NCI-H187 (cell line): ENCODE results near the gene HEATR5A.
"Not testable (repeated sequence)": the region's sequence is repeated elsewhere in the genome, so short reads cannot be mapped to it uniquely, and the experiment has no call there.

ENCODE experiments used
- DNase-seq, 2 experiments: peaks; one replicate each; lab custom pipeline; 2025; lab: John Stamatoyannopoulos, UW

Gene HEATR5A

DNA sequence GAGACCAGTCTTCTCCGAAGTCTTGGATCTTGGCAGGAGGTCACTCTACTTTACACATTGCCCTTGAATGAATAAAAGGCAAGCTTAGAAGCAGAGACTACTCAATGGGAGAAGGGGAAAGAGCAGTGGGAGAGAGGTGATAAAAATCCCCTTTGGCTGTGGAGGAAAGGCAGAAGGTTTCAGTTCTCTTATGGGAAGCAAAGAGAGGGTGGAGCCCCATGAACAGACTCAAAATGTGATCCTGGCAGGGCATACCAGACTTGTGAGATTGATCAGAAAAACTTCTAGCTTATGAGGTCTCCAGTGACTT lies 163.2 kb downstream of the HEATR5A start:
- no peak for DNase-seq

DNA sequence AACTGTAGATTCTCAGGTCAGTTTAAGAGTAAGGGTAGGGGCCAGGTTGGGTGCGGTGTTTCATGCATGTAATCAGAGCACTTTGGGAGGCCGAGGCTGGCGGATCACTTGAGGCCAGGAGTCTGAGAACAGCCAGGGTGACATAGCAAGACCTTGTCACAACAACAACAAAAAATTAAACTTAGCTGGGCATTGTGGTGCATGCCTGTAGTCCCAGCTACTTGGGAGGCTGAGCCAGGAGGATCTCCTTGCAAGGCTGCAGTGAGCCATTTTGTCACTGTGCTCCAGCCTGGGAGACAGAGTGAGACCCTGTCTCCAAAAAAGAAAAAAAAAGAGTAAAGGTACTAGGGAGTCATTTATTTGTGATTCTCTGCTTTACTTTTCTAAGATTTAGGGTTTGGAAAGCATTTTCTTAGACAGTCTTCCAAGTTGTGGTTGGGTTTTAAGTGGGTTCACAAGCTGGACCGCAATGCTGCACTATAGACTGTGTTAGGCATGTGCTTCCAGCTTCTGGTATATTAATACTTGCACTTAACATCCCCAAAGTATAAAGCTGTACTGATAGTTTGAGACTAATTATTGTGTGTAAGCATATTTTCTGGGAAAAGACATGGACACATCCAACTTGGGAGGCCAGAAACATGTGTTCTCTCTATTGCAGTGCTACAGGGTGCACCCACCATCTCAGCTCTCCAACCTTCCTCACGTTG lies 163.7 kb downstream of the HEATR5A start:
- DNase-seq, result no peak

DNA sequence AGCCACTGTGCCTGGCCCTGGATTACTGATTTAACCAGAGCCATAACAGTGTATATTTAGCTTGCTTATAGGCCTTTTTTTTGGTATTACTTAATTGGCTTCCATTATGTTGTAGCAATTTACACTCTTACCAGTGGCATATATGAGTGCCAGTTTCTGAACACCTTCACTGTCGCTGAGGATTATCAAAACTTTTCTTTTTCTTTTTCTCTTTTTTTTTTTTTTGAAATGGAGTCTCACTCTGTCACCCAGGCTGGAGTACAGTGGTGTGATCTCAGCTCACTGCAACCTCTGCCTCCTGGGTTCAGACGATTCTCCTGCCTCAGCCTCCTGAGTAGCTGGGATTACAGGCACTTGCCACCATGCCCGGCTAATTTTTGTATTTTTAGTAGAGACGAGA lies 164.4 kb downstream of the HEATR5A start:
- DNase-seq, result not testable (repeated sequence)

DNA sequence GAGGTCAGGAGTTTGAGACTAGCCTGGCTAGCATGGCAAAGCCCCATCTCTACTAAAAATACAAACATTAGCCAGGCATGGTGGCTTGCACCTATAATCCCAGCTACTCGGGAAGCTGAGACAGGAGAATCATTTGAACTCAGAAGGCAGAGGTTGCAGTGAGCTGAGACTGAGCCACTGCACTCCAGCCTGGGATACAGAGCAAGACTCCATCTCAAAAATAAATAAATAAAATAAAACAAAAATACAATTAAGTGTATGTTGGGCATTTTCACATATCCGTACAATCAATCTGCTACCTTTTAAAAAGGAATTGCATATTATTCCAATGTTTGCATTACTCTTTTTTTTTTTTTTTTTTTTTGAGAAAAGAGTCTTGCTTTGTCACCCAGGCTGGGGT lies 165.1 kb downstream of the HEATR5A start:
- no peak for DNase-seq

DNA sequence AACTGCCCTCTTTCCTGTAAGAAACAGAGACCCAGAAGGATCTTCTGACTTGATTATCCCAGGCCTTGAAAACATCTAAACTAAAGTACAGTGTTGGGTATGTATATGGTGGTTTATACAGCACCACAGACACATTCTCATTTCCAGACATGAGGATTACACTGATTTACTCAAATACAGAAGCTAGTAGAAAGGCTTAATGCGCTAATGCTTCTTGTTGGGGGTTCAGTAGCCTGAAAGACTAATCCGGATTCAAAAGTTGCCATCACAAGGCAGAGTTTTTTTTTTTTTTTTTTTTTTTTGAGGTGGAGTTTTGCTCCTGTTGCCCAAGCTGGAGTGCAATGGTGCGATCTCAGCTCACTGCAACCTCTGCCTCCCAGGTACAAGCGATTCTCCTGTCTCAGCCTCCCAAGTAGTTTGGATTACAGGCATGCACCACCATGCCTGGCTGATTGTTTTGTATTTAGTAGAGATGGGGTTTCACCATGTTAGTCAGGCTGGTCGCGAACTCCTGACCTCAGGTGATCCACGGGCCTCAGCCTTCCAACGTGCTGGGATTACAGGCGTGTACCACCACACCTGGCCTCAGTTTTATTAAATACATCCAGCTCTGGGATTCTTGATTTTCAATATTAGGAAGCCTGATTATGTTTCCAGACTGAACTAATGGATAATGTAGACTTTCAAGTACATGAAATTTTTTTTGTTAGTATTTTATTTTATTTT lies 166.4 kb downstream of the HEATR5A start:
- no peak for DNase-seq

DNA sequence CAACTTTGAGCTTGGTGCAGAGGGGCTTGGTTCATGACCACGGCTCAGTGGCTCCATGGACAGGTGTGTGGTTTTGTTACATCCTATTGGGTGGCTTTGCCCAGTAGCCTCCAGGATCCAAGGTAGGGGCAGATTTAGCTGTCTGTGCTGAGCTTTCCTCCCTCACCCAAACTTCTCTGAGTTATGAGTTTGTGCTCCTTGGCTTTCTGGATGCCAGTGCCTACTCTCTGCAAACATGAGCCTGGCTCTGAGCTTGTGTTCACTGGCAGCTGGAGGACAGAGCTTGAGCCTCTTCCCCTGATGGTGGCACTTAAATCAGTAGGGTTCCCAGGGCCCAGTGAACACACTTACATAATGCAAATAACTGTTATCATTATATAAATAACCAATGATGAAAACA lies 167.5 kb downstream of the HEATR5A start:
- DNase-seq, result no peak

DNA sequence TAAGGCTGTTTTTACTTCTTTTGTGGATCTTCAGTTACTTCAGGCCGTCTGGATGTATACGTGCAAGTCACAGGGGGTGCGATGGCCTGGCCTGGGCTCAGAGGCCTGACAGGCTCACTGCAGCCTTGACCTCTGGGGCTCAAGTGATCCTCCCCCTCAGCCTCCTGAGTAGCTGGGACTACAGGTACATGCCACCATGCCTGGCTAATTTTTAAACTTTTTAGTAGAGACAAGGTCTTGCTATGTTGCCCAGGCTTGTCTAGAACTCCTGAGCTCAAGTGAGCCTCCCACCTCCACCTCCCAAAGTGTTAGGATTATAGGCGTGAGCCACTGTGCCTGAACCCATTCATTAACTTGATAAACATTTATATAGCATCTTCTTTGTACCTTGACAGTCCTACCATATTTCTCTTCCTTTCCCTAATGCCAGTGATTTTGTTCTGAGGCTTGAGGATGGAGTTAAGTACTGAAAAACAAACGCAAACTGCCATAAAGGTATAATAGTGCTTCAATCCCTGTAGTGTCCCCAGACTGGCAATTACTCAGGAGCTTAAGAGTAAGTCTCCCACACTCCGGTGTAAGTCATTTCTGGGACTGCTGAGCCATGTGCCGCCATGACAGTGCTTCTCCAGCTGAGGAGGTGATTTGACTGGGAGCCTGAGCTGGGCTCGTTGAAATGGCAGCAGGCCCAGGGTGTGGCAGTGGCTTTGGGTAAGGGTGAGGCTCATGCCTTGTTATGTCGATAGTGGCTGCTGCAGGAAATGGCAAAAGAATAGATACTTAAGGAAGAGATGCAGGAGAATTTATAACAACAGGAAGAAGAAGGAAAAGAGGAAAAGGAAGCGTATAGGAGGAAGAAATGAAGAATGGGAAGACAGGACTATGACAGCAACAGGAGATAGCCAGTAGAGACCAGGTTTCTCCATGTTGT lies 169.1 kb downstream of the HEATR5A start:
- DNase-seq, result no peak

DNA sequence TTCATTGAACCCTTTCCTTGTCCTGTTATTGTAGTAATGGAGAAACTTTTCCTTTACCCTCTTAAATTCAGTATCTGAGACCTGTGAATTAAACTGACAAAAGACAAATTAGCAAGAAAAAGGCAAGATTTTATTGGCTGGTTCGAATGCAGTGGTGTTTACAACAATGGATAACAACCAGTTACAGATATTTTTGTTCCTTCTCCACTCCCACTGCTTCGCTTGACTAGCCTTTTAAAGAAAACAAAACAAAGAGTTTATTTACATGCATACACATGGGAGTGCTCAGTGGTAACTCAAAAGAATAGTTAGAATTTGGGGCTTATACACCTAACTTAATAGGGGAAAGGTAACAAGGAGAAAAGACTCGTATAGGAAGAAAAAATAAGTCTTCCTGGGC lies 175.7 kb downstream of the HEATR5A start:
- no peak for DNase-seq

DNA sequence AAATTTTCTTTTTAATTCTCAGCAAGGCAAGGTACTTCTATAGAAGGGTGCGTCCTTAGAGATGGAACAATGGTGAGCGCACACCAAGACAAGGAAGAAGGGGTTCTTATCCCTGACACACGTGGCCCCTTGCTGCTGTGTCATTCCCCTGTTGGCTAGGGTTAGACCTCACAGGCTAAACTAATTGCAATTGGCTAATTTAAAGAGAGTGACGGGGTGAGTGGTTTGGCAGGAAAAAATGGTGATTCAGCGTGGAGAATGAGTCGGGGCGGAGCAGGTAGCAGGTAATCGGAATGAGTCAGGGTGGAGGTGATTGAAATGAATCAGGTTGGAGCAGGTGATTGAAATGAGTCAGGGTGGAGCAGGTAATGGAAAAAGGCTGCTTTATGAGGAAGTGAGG lies 176.5 kb downstream of the HEATR5A start:
- DNase-seq, result no peak

DNA sequence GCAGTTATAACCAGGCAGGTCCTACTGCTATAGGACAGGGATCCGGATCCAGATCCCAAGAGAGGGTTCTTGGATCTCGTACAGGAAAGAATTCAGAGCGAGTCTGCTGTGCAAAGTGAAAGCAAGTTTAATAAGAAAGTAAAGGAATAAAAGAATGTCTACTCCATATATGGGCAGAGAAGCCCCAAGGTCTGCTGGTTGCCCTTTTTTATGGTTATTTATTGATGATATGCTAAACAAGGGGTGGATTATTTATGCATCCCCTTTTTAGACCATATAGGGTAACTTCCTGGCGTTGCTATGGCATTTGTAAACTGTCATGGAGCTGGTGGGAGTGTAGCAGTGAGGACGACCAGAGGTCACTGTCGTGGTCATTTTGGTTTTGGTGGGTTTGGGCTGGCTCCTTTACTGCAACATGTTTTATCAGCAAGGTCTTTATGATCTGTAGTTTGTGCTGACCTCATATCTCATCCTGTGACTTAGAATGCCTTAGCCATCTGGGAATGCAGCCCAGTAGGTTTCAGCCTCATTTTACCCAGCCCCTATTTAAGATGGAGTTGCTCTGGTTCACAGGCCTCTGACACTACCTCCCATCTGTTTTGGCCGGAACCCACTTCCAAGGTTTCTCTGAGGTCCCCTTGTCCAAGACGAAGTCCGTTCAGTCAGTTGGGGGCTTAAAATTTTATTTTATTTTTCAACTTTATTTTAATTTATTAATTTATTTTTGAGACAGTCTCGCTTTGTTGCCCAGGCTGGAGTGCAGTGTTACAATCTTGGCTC lies 178.0 kb downstream of the HEATR5A start:
- DNase-seq, result not testable (repeated sequence)
